C4-2B (cell line): ENCODE results near the gene EGFLAM.

Source experiments
- H3K27ac ChIP-seq: fragments of 450-650 bp; 2 replicates; pipeline ENCODE4 v1.5.1; 2017
- CTCF ChIP-seq: fragments of 450-650 bp; conservative IDR thresholded peaks from 2 replicates; pipeline ENCODE4 v1.5.1; 2017; ENCODE audit warnings: mild to moderate bottlenecking
- ZFX ChIP-seq: fragments of 450-650 bp; IDR thresholded peaks from 2 replicates; pipeline ENCODE4 v1.6.1; 2017

The EGFLAM gene

GRCh38 chr5:38467353-38468040 is 209.1 kb downstream of the EGFLAM start:
- TF ChIP-seq ZFX (no peak), CTCF (no peak)
- H3K27ac ChIP-seq = no peak overlapping the region

- no peak overlapping the region for H3K27ac ChIP-seq
- no peak for TF ChIP-seq ZFX
- TF ChIP-seq CTCF = no peak
Measured at GRCh38 chr5:38468202-38468673, 209.9 kb downstream of the EGFLAM start.

GRCh38 chr5:38468978-38469706 is 210.8 kb downstream of the EGFLAM start:
- TF ChIP-seq ZFX = no peak
- no peak for TF ChIP-seq CTCF
- H3K27ac ChIP-seq = no peak overlapping the region

GRCh38 chr5:38469707-38470267 is 211.4 kb downstream of the EGFLAM start:
- H3K27ac ChIP-seq = no peak overlapping the region
- TF ChIP-seq ZFX (no peak), CTCF (no peak)

GRCh38 chr5:38471709-38472108 is 213.3 kb downstream of the EGFLAM start:
- no peak overlapping the region for H3K27ac ChIP-seq
- TF ChIP-seq ZFX (no peak), CTCF (no peak)

- TF ChIP-seq CTCF = no peak
- no peak for TF ChIP-seq ZFX
- no peak overlapping the region for H3K27ac ChIP-seq
Measured at GRCh38 chr5:38472541-38472940, 214.2 kb downstream of the EGFLAM start.

GRCh38 chr5:38473008-38473407 is 214.6 kb downstream of the EGFLAM start:
- TF ChIP-seq CTCF (no peak), ZFX (no peak)
- H3K27ac ChIP-seq = no peak overlapping the region
